Liver (tissue), 9 donors: ENCODE measurements around the gene HGD. TPM values are rescaled to one million over a fixed set of nuclear protein-coding genes. Genes with fewer than 3 reads are reported as not detected.

Source experiments
- DNase-seq: peaks from one replicate; pipeline ENCODE4 v3.0.0-alpha.2; 2017; ENCODE audit warnings: low spot score
- H3K27ac ChIP-seq, 2 donors: one replicate each; pipeline ENCODE4 v1.7.0; 2013; ENCODE audit warnings: inconsistent platforms in 2 of 2, low read length in 2 of 2, control low read depth in 1 of 2, low read depth in 1 of 2, mild to moderate bottlenecking in 1 of 2
- H3K27me3 ChIP-seq, 4 donors: one replicate each; pipeline versions ENCODE4 v1.6.1 to v1.7.0; 2013; ENCODE audit warnings: low read length in 3 of 4, inconsistent platforms in 1 of 4, mild to moderate bottlenecking in 1 of 4, moderate library complexity in 1 of 4; ENCODE audit not compliant: control insufficient read depth in 4 of 4, insufficient read depth in 4 of 4
- H3K36me3 ChIP-seq, 4 donors: one replicate each; pipeline versions ENCODE4 v1.6.1 to v1.7.0; 2013; ENCODE audit warnings: low read length in 3 of 4, mild to moderate bottlenecking in 3 of 4, low read depth in 1 of 4, moderate library complexity in 1 of 4; ENCODE audit not compliant: control insufficient read depth in 4 of 4, insufficient read depth in 3 of 4
- H3K4me1 ChIP-seq, 4 donors: one replicate each; pipeline versions ENCODE4 v1.6.1 to v1.7.0; 2013; ENCODE audit warnings: low read length in 3 of 4, mild to moderate bottlenecking in 3 of 4, moderate library complexity in 1 of 4; ENCODE audit not compliant: control insufficient read depth in 4 of 4, insufficient read depth in 4 of 4
- H3K4me3 ChIP-seq, 3 donors: one replicate each; pipeline versions ENCODE4 v1.6.1 to v1.7.0; 2013; ENCODE audit warnings: low read length in 3 of 3, control low read depth in 1 of 3, low read depth in 1 of 3, mild to moderate bottlenecking in 1 of 3
- H3K9ac ChIP-seq, 2 donors: one replicate each; pipeline ENCODE4 v1.7.0; 2013; ENCODE audit warnings: low read length in 2 of 2, mild to moderate bottlenecking in 2 of 2, moderate library complexity in 2 of 2, control low read depth in 1 of 2, low read depth in 1 of 2
- H3K9me3 ChIP-seq, 4 donors: one replicate each; pipeline versions ENCODE4 v1.6.1 to v1.7.0; 2013; ENCODE audit warnings: low read length in 3 of 4; ENCODE audit not compliant: control insufficient read depth in 4 of 4
- EGR1 ChIP-seq, 2 donors: IDR thresholded peaks; 2 replicates each; pipeline ENCODE4 v1.6.1; 2016 to 2018; ENCODE audit warnings: antibody characterized with exemption in 2 of 2, low read depth in 2 of 2
- FOXA1 ChIP-seq: IDR thresholded peaks from 2 replicates; pipeline ENCODE4 v1.6.1; 2016; ENCODE audit warnings: antibody characterized with exemption
- FOXA2 ChIP-seq: IDR thresholded peaks from 2 replicates; pipeline ENCODE4 v1.6.1; 2016; ENCODE audit warnings: antibody characterized with exemption
- GABPA ChIP-seq, 2 donors: IDR thresholded peaks in 1 of 2; conservative IDR thresholded peaks in 1 of 2; 2 replicates each; pipeline ENCODE4 v1.6.1; 2016; ENCODE audit warnings: antibody characterized with exemption in 2 of 2, mild to moderate bottlenecking in 1 of 2, moderate library complexity in 1 of 2
- HNF4A ChIP-seq, 2 donors: conservative IDR thresholded peaks; 2 replicates each; pipeline ENCODE4 v1.6.1; 2016; ENCODE audit warnings: antibody characterized with exemption in 2 of 2, mild to moderate bottlenecking in 2 of 2
- HNF4G ChIP-seq: IDR thresholded peaks from 2 replicates; pipeline ENCODE4 v1.6.1; 2016; ENCODE audit warnings: antibody characterized with exemption
- RAD21 ChIP-seq, 2 donors: IDR thresholded peaks; 2 replicates each; pipeline ENCODE4 v1.6.1; 2016; ENCODE audit warnings: antibody characterized with exemption in 2 of 2, mild to moderate bottlenecking in 2 of 2
- REST ChIP-seq: IDR thresholded peaks from 2 replicates; pipeline ENCODE4 v1.6.1; 2016; ENCODE audit warnings: antibody characterized with exemption, mild to moderate bottlenecking
- RXRA ChIP-seq, 2 donors: IDR thresholded peaks; 2 replicates each; pipeline ENCODE4 v1.6.1; 2017 to 2018; ENCODE audit warnings: antibody characterized with exemption in 2 of 2, mild to moderate bottlenecking in 1 of 2
- TAF1 ChIP-seq: conservative IDR thresholded peaks from 2 replicates; pipeline ENCODE4 v1.6.1; 2016; ENCODE audit warnings: antibody characterized with exemption, mild to moderate bottlenecking
- YY1 ChIP-seq: IDR thresholded peaks from 2 replicates; pipeline ENCODE4 v1.6.1; 2016; ENCODE audit warnings: antibody characterized with exemption, mild to moderate bottlenecking
- ZBTB33 ChIP-seq: IDR thresholded peaks from 2 replicates; pipeline ENCODE4 v1.6.1; 2016; ENCODE audit warnings: antibody characterized with exemption
- WGBS: extraction: QIAGEN DNeasy Blood & Tissue Kit; methylation state at CpG from one replicate; pipeline ENCODE4 v1.1.7; 2013; 5-methylcytosine and 5-hydroxymethylcytosine counted together
- polyA plus RNA-seq, 2 donors: library from polyadenylated mRNA; stranded (reverse) in 1 of 2; unstranded in 1 of 2; fragments of 200-250 nt in 1 of 2; fragments of >200 nt in 1 of 2; fragmentation: Nextera tagmentation in 1 of 2; extraction: Ambion mirVana in 1 of 2; gene quantifications; one replicate each; pipeline versions ENCODE4 v1.2.1 to v1.2.3, GENCODE V29; 2013 to 2015
- total RNA-seq, 2 donors: library from RNA; depleted of rRNA; stranded (reverse); fragments of >200 nt; gene quantifications; one replicate each; pipeline ENCODE4 v1.2.3, GENCODE V29; 2014
- TF ChIP-seq, protein P1 (sequence below): fragments of 150-350 bp; IDR thresholded peaks from 2 replicates; pipeline ENCODE4 v1.5.1; 2017; ENCODE audit warnings: improper control_type of control experiment, low read depth, low read length; ENCODE audit not compliant: missing input control
- TF ChIP-seq, protein P2 (sequence below): IDR thresholded peaks from 2 replicates; pipeline ENCODE4 v1.6.1; 2016; ENCODE audit warnings: antibody characterized with exemption
- TF ChIP-seq, protein P3 (sequence below): IDR thresholded peaks from 2 replicates; pipeline ENCODE4 v1.6.1; 2016; ENCODE audit warnings: antibody characterized with exemption
- donor health status: healthy.
- donor health status: healthy.
- donor health status: healthy.
- donor health status: healthy.
- donor health status: healthy.

HGD gene
- total and polyA plus RNA-seq, 4 donors = 83.5 to 326 (median 246) TPM

- TF ChIP-seq, protein P1, sequence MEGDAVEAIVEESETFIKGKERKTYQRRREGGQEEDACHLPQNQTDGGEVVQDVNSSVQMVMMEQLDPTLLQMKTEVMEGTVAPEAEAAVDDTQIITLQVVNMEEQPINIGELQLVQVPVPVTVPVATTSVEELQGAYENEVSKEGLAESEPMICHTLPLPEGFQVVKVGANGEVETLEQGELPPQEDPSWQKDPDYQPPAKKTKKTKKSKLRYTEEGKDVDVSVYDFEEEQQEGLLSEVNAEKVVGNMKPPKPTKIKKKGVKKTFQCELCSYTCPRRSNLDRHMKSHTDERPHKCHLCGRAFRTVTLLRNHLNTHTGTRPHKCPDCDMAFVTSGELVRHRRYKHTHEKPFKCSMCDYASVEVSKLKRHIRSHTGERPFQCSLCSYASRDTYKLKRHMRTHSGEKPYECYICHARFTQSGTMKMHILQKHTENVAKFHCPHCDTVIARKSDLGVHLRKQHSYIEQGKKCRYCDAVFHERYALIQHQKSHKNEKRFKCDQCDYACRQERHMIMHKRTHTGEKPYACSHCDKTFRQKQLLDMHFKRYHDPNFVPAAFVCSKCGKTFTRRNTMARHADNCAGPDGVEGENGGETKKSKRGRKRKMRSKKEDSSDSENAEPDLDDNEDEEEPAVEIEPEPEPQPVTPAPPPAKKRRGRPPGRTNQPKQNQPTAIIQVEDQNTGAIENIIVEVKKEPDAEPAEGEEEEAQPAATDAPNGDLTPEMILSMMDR = no peak
- TF ChIP-seq YY1 = no peak
- no peak for TF ChIP-seq RXRA (IDR thresholded peaks at IDR 0.05)
- TF ChIP-seq GABPA (IDR thresholded peaks at IDR 0.05 in 1 of 2, conservative IDR thresholded peaks at IDR 0.05 in 1 of 2) = no peak
- TF ChIP-seq, protein P2, sequence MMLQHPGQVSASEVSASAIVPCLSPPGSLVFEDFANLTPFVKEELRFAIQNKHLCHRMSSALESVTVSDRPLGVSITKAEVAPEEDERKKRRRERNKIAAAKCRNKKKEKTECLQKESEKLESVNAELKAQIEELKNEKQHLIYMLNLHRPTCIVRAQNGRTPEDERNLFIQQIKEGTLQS = no peak
- TF ChIP-seq, protein P3, sequence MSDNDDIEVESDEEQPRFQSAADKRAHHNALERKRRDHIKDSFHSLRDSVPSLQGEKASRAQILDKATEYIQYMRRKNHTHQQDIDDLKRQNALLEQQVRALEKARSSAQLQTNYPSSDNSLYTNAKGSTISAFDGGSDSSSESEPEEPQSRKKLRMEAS = no peak
- no peak for TF ChIP-seq RAD21 (IDR thresholded peaks at IDR 0.05)
Measured at GRCh38 chr3:120688121-120688520, 6.1 kb upstream of the HGD start (continued).

DNA sequence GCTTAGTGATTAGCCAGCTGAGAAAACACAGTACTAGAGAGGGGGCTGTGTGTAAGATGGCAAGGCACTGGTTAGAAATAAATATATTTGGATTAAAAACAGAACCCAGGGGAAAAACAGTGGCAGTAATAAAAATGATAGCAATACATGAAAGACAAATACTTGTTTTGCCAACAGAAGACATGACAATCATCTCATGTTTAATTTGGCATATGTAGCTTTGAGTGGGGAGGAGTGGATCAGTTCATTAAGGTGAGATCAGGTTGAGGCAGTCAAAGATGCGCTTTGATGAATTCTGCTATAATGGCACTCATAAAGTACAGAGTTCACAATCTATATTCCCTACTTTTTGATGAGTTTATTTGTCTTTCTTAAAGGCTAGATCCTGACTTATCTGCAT is 3.4 kb upstream of the HGD start:
- 96% methylated on average over 1 of the region's 1 CpG for WGBS
- no peaks in the 10 kb centered on the region for H3K27me3 ChIP-seq
- DNase-seq = no peak
- TF ChIP-seq TAF1 = no peak
- no peak for TF ChIP-seq REST
- no peak for TF ChIP-seq ZBTB33
- no peak for TF ChIP-seq FOXA2
- no peak for TF ChIP-seq HNF4G
- TF ChIP-seq FOXA1 = no peak
- TF ChIP-seq HNF4A (conservative IDR thresholded peaks at IDR 0.05) = no peak
- TF ChIP-seq EGR1 (IDR thresholded peaks at IDR 0.05; ENCODE audit: low read depth in 2 of 2) = no peak
- TF ChIP-seq, protein P1 = no peak
- TF ChIP-seq RAD21 (IDR thresholded peaks at IDR 0.05) = no peak
- H3K27ac ChIP-seq = no peak overlapping the region
- no peak overlapping the region for H3K9ac ChIP-seq
- no peaks in the 10 kb centered on the region for H3K36me3 ChIP-seq
- peaks cover 2 to 22% (median 12%) of the 10 kb centered on the region in 4 donors for H3K4me1 ChIP-seq
- no peak overlapping the region for H3K4me3 ChIP-seq
- H3K9me3 ChIP-seq = no peaks in the 10 kb centered on the region
